NCI-H2196 treated with DMSO at 0.1 percent for 48 hours (cell line): ENCODE data around the gene CDH1.

ENCODE experiments used
- DNase-seq: peaks from one replicate; lab custom pipeline; 2025; ENCODE audit not compliant: unreplicated experiment; lab: John Stamatoyannopoulos, UW

Gene CDH1

GRCh38 chr16:68759062-68759461, 22.0 kb downstream of the CDH1 start:
- no peak for DNase-seq

- DNase-seq: no peak
Measured at GRCh38 chr16:68760671-68761275, 23.7 kb downstream of the CDH1 start.

- DNase-seq: no peak
Measured at GRCh38 chr16:68762996-68763756, 26.1 kb downstream of the CDH1 start.

- no peak for DNase-seq
Measured at GRCh38 chr16:68764862-68765261, 27.8 kb downstream of the CDH1 start.

GRCh38 chr16:68767581-68767980, 30.5 kb downstream of the CDH1 start:
- DNase-seq: no peak

GRCh38 chr16:68768175-68768574, 31.1 kb downstream of the CDH1 start:
- DNase-seq: no peak

- no peak for DNase-seq
Measured at GRCh38 chr16:68768771-68769170, 31.7 kb downstream of the CDH1 start.

GRCh38 chr16:68770671-68771070, 33.6 kb downstream of the CDH1 start:
- no peak for DNase-seq

- DNase-seq: no peak
Measured at GRCh38 chr16:68772030-68772681, 35.1 kb downstream of the CDH1 start.

- DNase-seq: no peak
Measured at GRCh38 chr16:68772871-68773270, 35.8 kb downstream of the CDH1 start.

- DNase-seq: no peak
Measured at GRCh38 chr16:68774982-68775634, 38.0 kb downstream of the CDH1 start.

- DNase-seq: no peak
Measured at GRCh38 chr16:68776821-68777485, 39.9 kb downstream of the CDH1 start.

- peak; percentile 41 for DNase-seq
Measured at GRCh38 chr16:68778551-68779231, 41.6 kb downstream of the CDH1 start.

GRCh38 chr16:68779891-68780290, 42.8 kb downstream of the CDH1 start:
- DNase-seq: no peak

- DNase-seq: no peak
Measured at GRCh38 chr16:68781784-68782183, 44.7 kb downstream of the CDH1 start.

GRCh38 chr16:68782198-68783174, 45.4 kb downstream of the CDH1 start:
- no peak for DNase-seq

GRCh38 chr16:68784226-68784625, 47.1 kb downstream of the CDH1 start:
- DNase-seq: no peak

GRCh38 chr16:68784721-68785120, 47.6 kb downstream of the CDH1 start:
- no peak for DNase-seq

GRCh38 chr16:68785715-68786114, 48.6 kb downstream of the CDH1 start:
- no peak for DNase-seq
